Mesodermal cell (in vitro differentiated cells): ENCODE measurements around the gene CYP39A1.

ENCODE experiments used
- H3K27ac ChIP-seq: 2 replicates; pipeline ENCODE4 v1.7.0; 2013; ENCODE audit warnings: mild to moderate bottlenecking, low read depth, low read length, moderate library complexity; ENCODE audit not compliant: severe bottlenecking
- H3K36me3 ChIP-seq: 2 replicates; pipeline ENCODE4 v1.7.1; 2013; ENCODE audit warnings: mild to moderate bottlenecking, low read length, moderate library complexity; ENCODE audit not compliant: control insufficient read depth, insufficient read depth
- H3K4me1 ChIP-seq: one replicate; pipeline ENCODE4 v1.7.1; 2013; ENCODE audit warnings: mild to moderate bottlenecking, low read length; ENCODE audit not compliant: insufficient read depth, control insufficient read depth, poor library complexity, severe bottlenecking
- H3K4me3 ChIP-seq: 2 replicates; pipeline ENCODE4 v1.7.0; 2013; ENCODE audit warnings: low read length, control low read depth, mild to moderate bottlenecking; ENCODE audit not compliant: insufficient read depth, poor library complexity, severe bottlenecking; ENCODE audit errors: extremely low read depth
- H3K9me3 ChIP-seq: 2 replicates; pipeline ENCODE4 v1.7.1; 2013; ENCODE audit warnings: mild to moderate bottlenecking, low read length, moderate library complexity; ENCODE audit not compliant: control insufficient read depth
- WGBS, 2 experiments: methylation state at CpG; one replicate each; pipeline ENCODE4 v1.1.5; 2013; ENCODE audit warnings: missing lambda C conversion rate in 2 of 2; ENCODE audit not compliant: insufficient coverage in 2 of 2; 5-methylcytosine and 5-hydroxymethylcytosine counted together

The CYP39A1 gene

DNA sequence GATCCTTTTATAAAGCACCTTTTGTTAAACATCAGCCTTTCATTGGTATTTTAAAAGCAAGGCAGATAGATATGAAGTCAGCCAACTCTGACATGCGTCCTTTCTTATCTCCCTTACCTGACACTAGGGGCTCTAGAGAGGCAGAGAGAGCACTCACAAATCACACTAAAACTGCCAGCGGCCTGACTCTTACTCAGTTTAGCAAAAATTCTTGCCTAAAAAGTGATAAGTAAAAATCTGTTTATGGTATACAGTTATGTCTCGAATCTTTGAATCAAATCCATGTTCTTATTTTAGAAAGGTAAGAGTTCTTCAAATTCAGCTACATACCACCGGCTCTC lies 24.7 kb upstream of the CYP39A1 start:
- no CpG with 5 or more reads among the region's 4 CpGs for WGBS, 2 experiments
- Histone ChIP-seq H3K4me1 (no peaks in the 10 kb centered on the region), H3K36me3 (no peaks in the 10 kb centered on the region), H3K9me3 (no peaks in the 10 kb centered on the region), H3K27ac (no peak overlapping the region), H3K4me3 (no peak overlapping the region)

DNA sequence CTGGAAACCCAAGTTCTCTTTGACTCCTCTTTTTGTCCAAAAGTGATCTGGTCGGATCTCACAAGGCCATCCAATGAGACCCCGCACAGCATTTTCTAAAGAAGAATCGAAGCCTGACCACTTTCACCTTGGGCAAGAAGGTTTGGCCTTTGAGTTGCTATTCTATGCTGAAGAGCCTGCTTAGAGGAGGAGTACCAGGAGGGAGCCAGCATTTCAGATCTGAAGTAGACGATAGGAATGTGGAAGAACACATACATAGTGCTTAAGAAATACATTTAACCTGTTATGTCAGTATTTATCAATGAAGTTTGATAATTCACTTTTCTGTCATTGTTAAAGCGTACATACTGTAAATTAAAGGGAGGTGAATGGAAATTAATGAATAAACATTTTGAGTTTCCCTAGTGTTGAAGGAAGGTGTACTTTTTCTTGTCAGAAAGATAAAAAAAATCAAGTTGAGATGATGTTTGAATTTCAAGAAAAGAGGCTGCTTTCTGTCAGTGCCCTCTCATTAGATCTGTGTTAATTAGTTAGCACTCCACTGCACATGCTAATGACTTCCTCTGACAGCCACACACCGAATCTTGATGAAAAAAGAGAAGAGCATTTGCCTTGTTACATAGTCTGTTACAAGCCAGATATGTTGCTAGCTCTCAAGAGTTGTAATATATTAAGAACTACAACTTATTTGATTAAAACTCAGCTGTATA lies 24.1 kb upstream of the CYP39A1 start:
- Histone ChIP-seq H3K9me3 (no peaks in the 10 kb centered on the region), H3K4me1 (no peaks in the 10 kb centered on the region), H3K36me3 (no peaks in the 10 kb centered on the region), H3K27ac (no peak overlapping the region), H3K4me3 (no peak overlapping the region)
- WGBS, 2 experiments, result 87 to 91% methylated on average over 2 to 5 of the region's 6 CpGs

DNA sequence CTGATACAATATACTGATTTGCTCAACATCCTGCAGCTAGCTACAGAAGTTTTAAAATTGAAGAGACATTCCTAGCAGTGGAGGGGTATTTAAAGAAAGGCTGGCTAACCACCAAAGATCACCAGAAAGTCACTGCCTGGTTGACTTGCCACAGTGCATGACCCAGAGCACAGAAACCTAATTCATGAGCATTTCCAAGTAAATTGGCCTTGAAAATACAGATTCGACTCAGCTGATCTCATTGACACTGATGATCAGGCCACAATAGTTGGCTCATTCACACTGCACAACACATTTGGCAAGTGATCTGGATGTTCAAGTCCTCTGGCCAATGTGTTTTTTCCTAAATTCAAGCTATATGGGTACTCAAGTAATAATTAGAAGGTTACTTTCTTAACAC lies 21.8 kb upstream of the CYP39A1 start:
- WGBS, 2 experiments, result 83 to 100% methylated on average over 1 of the region's 1 CpG
- Histone ChIP-seq H3K4me3 (no peak overlapping the region), H3K36me3 (no peaks in the 10 kb centered on the region), H3K9me3 (no peaks in the 10 kb centered on the region), H3K4me1 (no peaks in the 10 kb centered on the region), H3K27ac (no peak overlapping the region)

DNA sequence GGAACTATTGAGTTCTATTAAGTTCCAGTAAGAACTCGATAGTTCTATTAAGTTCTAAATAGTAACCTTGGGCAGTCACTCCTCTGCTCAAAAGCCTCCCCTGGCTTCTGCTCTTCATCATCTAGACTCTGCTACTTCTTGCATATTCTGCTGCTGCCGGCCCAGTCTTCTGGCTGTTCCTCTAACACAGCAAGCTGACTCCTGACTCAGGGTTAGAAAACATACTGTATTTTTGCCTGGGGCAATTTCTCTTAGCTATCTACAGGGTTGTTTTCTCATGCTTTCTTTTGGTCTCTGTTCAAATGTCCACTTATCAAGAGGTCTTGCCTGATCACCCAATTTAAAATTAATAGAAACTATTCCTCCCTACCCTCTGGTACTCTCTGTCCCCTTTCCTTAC lies 14.8 kb upstream of the CYP39A1 start:
- Histone ChIP-seq H3K27ac (no peak overlapping the region), H3K9me3 (no peaks in the 10 kb centered on the region), H3K4me1 (no peaks in the 10 kb centered on the region), H3K36me3 (no peaks in the 10 kb centered on the region), H3K4me3 (no peak overlapping the region)
- 83% methylated on average over 2 of the region's 2 CpGs; no CpG with 5 or more reads in 1 of the 2 experiments for WGBS, 2 experiments

DNA sequence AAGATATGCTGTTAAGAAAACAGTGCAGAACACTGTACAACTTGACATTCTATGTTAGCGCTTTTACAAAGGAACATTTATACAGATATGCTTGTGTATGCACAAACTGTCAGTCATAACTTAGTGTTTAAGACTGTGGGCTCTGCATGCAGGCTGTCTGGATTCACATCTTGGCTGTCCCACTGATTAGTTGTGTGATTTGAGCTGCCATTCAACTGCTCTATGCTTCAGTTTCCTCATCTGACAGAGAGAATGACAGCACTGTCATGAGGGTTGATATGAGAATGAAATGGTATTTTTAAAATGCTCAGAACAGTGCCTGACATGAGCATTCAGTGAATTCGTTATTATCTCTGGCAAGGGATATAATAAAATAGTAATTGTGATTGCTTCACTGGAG lies 8.9 kb upstream of the CYP39A1 start:
- H3K27ac ChIP-seq, result no peak overlapping the region
- no peaks in the 10 kb centered on the region for H3K9me3 ChIP-seq
- WGBS, 2 experiments, result 90 to 100% methylated on average over 1 to 2 of the region's 2 CpGs
- no peaks in the 10 kb centered on the region for H3K4me1 ChIP-seq
- H3K36me3 ChIP-seq, result no peaks in the 10 kb centered on the region
- no peak overlapping the region for H3K4me3 ChIP-seq

DNA sequence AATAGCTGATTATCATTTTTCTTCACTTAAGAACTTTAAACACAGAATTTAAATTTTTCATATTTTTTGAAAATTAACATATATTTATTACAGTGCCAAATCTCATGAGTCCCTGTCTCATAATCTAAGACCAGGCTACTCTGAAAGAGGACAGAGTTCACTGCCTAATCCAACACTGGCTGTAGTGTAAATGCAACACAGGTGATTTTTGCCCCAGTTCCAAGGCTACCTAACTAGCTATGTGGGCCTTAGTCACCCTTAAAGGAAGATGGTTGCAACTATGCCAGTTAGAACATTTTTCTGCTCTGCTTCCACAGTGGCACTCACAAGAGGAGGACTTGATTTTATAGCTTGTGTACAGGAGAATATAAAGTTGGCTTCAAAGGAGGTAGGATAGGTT lies 5.0 kb upstream of the CYP39A1 start:
- H3K27ac ChIP-seq, result no peak overlapping the region
- no peaks in the 10 kb centered on the region for H3K9me3 ChIP-seq
- no peak overlapping the region for H3K4me3 ChIP-seq
- no peaks in the 10 kb centered on the region for H3K36me3 ChIP-seq
- H3K4me1 ChIP-seq, result no peaks in the 10 kb centered on the region

DNA sequence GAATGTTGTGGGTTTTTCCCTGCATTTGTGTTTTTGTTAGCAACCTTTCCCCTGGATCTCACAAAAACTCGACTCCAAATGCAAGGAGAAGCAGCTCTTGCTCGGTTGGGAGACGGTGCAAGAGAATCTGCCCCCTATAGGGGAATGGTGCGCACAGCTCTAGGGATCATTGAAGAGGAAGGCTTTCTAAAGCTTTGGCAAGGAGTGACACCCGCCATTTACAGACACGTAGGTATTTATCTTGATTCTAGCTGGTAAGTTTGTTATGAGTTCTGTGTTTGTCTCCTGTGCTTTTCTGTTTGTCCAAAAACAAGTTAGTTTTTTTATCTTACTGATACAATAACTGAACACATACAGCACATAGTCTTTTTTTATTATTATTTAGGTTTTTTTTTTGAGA lies 3.2 kb upstream of the CYP39A1 start:
- H3K27ac ChIP-seq, result no peak overlapping the region
- no peak overlapping the region for H3K4me3 ChIP-seq
- H3K4me1 ChIP-seq, result no peaks in the 10 kb centered on the region
- no peaks in the 10 kb centered on the region for H3K36me3 ChIP-seq
- H3K9me3 ChIP-seq, result no peaks in the 10 kb centered on the region
- WGBS, 2 experiments, result 10% methylated on average over 4 of the region's 6 CpGs; no CpG with 5 or more reads in 1 of the 2 experiments

DNA sequence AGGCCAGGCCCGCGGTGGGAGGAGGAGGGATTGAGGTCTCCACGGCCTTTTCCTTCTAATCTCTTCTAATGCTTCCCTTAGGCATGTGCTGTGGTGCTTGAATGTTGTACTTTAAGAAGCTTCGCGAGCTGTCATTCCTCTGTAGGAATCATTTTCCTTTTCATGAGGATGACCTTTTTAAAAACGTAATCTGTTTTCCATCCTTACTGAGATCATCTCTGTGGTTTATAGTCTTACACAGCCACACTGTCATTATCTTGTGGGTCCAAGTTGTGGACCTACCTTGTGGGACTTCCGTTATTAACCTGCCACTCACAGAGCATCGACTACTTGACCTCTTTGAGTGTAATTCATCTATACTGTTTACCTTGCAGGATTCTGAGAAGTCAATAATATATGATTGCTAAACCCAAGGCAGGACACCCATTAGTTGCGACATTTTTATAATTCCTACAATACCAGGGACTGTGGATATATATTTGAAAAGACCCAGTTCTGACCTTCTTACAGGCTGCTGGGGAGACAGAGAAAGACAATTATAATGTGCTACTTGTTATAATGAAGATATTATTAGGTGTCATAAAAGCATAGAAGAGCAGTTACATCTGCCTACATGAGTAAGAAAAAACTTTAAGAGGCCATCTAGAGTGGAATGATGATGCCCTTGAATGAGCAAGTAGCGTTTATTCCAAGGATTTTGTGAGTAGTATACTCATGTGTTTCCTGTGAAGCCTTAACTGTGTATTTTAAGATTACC lies 999 bp upstream of the CYP39A1 start:
- Histone ChIP-seq H3K4me3 (peak overlapping the region; percentile 72), H3K36me3 (no peaks in the 10 kb centered on the region), H3K9me3 (no peaks in the 10 kb centered on the region), H3K27ac (no peak overlapping the region), H3K4me1 (no peaks in the 10 kb centered on the region)
- WGBS, 2 experiments, result 13% methylated on average over 1 of the region's 10 CpGs; no CpG with 5 or more reads in 1 of the 2 experiments

DNA sequence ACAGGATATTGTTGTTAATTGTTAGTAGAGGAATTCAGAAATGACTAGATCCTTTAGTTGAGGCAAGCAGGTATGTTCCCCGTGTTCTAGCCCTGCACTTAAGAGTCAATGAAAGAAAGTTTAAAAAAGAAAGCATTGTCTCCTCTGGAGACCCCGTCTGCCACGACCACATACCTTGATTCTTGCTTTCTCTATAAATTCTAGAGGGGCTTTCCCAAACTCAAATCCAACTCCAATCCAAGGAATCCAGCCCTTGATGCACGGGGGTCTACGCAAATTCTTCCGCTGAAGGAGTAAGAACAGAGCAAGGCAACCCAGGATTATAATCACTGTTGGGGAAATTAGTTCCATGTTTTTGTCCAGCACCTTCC lies 401 bp downstream of the CYP39A1 start:
- Histone ChIP-seq H3K4me1 (no peaks in the 10 kb centered on the region), H3K27ac (no peak overlapping the region), H3K36me3 (no peaks in the 10 kb centered on the region), H3K9me3 (no peaks in the 10 kb centered on the region), H3K4me3 (peak overlapping the region; percentile 72)
- WGBS, 2 experiments, result no CpG with 5 or more reads among the region's 6 CpGs

DNA sequence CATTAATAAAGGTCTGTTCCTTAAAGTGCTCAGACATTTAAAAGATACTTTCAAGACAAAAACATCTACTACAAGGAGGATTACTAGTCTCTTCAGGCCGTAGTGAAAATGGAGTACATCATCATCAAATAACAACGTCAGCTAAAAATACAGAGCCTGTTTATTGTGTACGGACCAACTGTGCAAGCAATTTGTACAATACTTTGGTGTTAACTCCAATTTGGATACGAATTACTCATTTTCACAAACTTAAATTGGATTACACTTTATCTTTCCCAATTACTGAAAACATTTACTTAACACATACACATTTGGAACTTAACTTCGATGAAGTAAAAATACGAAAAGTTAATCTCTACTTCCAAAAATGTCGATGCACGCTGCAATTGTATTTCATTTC lies 802 bp downstream of the CYP39A1 start:
- H3K4me1 ChIP-seq, result no peaks in the 10 kb centered on the region
- WGBS, 2 experiments, result 71 to 83% methylated on average over 5 to 8 of the region's 8 CpGs
- H3K9me3 ChIP-seq, result no peaks in the 10 kb centered on the region
- peak overlapping the region; percentile 72 for H3K4me3 ChIP-seq
- H3K36me3 ChIP-seq, result no peaks in the 10 kb centered on the region
- H3K27ac ChIP-seq, result no peak overlapping the region

DNA sequence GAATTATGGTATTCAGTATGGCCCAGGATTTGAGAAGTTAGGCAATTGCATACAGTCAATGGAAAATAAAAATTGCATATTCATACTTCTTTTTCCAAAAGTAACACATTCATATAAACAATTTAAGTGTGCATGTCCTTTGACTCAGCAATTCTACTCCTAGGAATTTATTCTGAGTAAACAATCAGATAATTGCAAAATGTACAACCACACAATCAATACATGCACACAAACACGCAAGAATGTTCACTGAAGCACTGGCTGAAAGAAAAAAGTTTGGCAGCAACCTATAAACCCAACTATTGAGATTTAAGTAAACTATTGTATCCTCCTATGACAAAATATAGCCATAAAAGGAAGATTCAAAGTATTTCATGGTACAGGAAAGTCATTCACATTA lies 1.6 kb downstream of the CYP39A1 start:
- H3K4me3 ChIP-seq, result no peak overlapping the region
- H3K4me1 ChIP-seq, result no peaks in the 10 kb centered on the region
- H3K9me3 ChIP-seq, result no peaks in the 10 kb centered on the region
- no CpG with 5 or more reads among the region's 1 CpG for WGBS, 2 experiments
- no peaks in the 10 kb centered on the region for H3K36me3 ChIP-seq
- H3K27ac ChIP-seq, result no peak overlapping the region
